K562 (cell line): ENCODE measurements around the gene RCOR2. TPM values are rescaled to one million over a fixed set of nuclear protein-coding genes. Genes with fewer than 3 reads are reported as not detected.

Experiments used
- ATAC-seq: fragments of 200-7000 bp; cut with Tn5 transposase; 3 replicates; pipeline ENCODE4 v1.9.1; 2020; ENCODE audit warnings: moderate library complexity
- BruUV-seq: library from RNA; stranded (reverse); fragments of 400-500 nt; replicated peaks from 2 replicates; lab custom pipeline; 2021; lab: Mats Ljungman, UMichigan
- CTCF ChIA-PET: fragments of 300-600 bp; formaldehyde crosslinking; extraction: SDS; loops from one replicate; lab custom pipeline; 2021; ENCODE audit warnings: low intra/inter-chr PET ratio; lab: Yijun Ruan, JAX
- POLR2A ChIA-PET: fragments of 300-600, 350-650 bp; sonication (Branson Sonifier 250); formaldehyde crosslinking; extraction: SDS; loops from one replicate; lab custom pipeline; 2021; ENCODE audit warnings: antibody characterized with exemption, inconsistent platforms; lab: Yijun Ruan, JAX
- DNase-seq, 4 experiments: peaks; one replicate each; pipeline versions ENCODE4 v3.0.0 to v3.0.0-alpha.2; 2011 to 2018; ENCODE audit warnings: low spot score in 3 of 4, mixed read lengths in 3 of 4; ENCODE audit errors: extremely low read depth in 1 of 4
- FAIRE-seq: peaks from 2 replicates; lab custom pipeline; 2011; peaks lifted over from hg19 to GRCh38; lab: Jason Lieb, UNC
- H2AFZ ChIP-seq: 2 replicates; pipeline ENCODE4 v1.6.0; 2011; ENCODE audit warnings: low read depth, low read length, control low read depth, inconsistent platforms
- H3K27ac ChIP-seq: fragments of 200-600 bp; 3 replicates; pipeline ENCODE4 v1.8.0; 2011; ENCODE audit warnings: low read depth, mild to moderate bottlenecking, control low read depth, inconsistent platforms, low read length, moderate library complexity, mixed read lengths; ENCODE audit errors: extremely low read depth
- H3K27me3 ChIP-seq, 2 experiments: fragments of 300-600 bp in 1 of 2; 2 replicates in 1 of 2; 3 replicates in 1 of 2; pipeline versions ENCODE4 v1.6.0 to v1.8.0; 2011; ENCODE audit warnings: inconsistent platforms in 2 of 2, low read length in 2 of 2, mild to moderate bottlenecking in 1 of 2, mixed read lengths in 1 of 2, moderate library complexity in 1 of 2; ENCODE audit not compliant: control insufficient read depth in 2 of 2, insufficient read depth in 2 of 2
- H3K36me3 ChIP-seq: fragments of 300-600 bp; 3 replicates; pipeline ENCODE4 v1.8.0; 2011; ENCODE audit warnings: mild to moderate bottlenecking, low read length, inconsistent platforms; ENCODE audit not compliant: control insufficient read depth, insufficient read depth
- H3K4me1 ChIP-seq, 2 experiments: fragments of 200-600 bp in 1 of 2; replicated peaks in 1 of 2; 2 replicates in 1 of 2; 3 replicates in 1 of 2; pipeline versions ENCODE4 v1.5.1 to v1.8.0; 2011; ENCODE audit warnings: inconsistent platforms in 2 of 2, low read length in 2 of 2, mild to moderate bottlenecking in 1 of 2, mixed read lengths in 1 of 2, moderate library complexity in 1 of 2; ENCODE audit not compliant: control insufficient read depth in 2 of 2, insufficient read depth in 2 of 2
- H3K4me2 ChIP-seq: 2 replicates; pipeline ENCODE4 v1.6.1; 2011; ENCODE audit warnings: low read length, control low read depth, inconsistent platforms, mixed read lengths; ENCODE audit not compliant: insufficient read depth
- H3K4me3 ChIP-seq: fragments of 200-600 bp; sonication (generic), shearing (Covaris generic); 2 replicates; pipeline ENCODE4 v1.5.1; 2016; ENCODE audit warnings: control low read depth, inconsistent platforms
- H3K79me2 ChIP-seq: fragments of 200-600 bp; 3 replicates; pipeline ENCODE4 v1.8.0; 2011; ENCODE audit warnings: low read length, inconsistent platforms; ENCODE audit not compliant: control insufficient read depth, insufficient read depth
- H3K9ac ChIP-seq, 2 experiments: 2 replicates each; pipeline versions ENCODE4 v1.6.0 to v1.6.1; 2011; ENCODE audit warnings: low read depth in 2 of 2, low read length in 2 of 2, control low read depth in 1 of 2, inconsistent platforms in 1 of 2, mild to moderate bottlenecking in 1 of 2, mixed read lengths in 1 of 2; ENCODE audit not compliant: insufficient read depth in 1 of 2
- H3K9me1 ChIP-seq: one replicate; pipeline ENCODE4 v1.6.0; 2011; ENCODE audit warnings: inconsistent platforms, mild to moderate bottlenecking, low read length, moderate library complexity; ENCODE audit not compliant: control insufficient read depth, insufficient read depth
- H3K9me3 ChIP-seq: replicated peaks from 2 replicates; pipeline ENCODE4 v1.5.1; 2011; ENCODE audit warnings: low read depth, low read length, inconsistent platforms; ENCODE audit not compliant: control insufficient read depth, insufficient read depth
- H4K20me1 ChIP-seq: replicated peaks from 2 replicates; pipeline ENCODE4 v1.6.1; 2011; ENCODE audit warnings: low read length, inconsistent platforms, mixed read lengths; ENCODE audit not compliant: control insufficient read depth, insufficient read depth
- CSDE1 ChIP-seq, 2 experiments: fragments of 450-650 bp; IDR thresholded peaks; 2 replicates each; pipeline ENCODE4 v1.6.1; 2016; ENCODE audit warnings: mild to moderate bottlenecking in 1 of 2
- NFRKB ChIP-seq: fragments of 450-650 bp; IDR thresholded peaks from 2 replicates; pipeline ENCODE4 v1.6.1; 2016; ENCODE audit warnings: low read depth
- PYGO2 ChIP-seq: fragments of 450-650 bp; IDR thresholded peaks from 2 replicates; pipeline ENCODE4 v1.6.1; 2016; ENCODE audit warnings: mild to moderate bottlenecking, missing genetic modification characterization, moderate library complexity, missing compliant biosample characterization
- RBM14 ChIP-seq: fragments of 200-400 bp; formaldehyde crosslinking; IDR thresholded peaks from 2 replicates; pipeline ENCODE4 v1.6.1; 2018; ENCODE audit warnings: low read depth, mild to moderate bottlenecking, low read length, moderate library complexity, borderline replicate concordance; ENCODE audit not compliant: insufficient read depth
- RFX7 ChIP-seq: fragments of 250-450 bp; sonication (Bioruptor Pico); IDR thresholded peaks from 2 replicates; pipeline ENCODE4 v1.5.1; 2021; ENCODE audit warnings: mild to moderate bottlenecking
- SRF ChIP-seq, 2 experiments: fragments of 250-450, 450-650 bp in 1 of 2; sonication (Bioruptor Pico) in 1 of 2; sonication (generic) in 1 of 2; formaldehyde crosslinking; IDR thresholded peaks; 2 replicates each; pipeline versions ENCODE4 v1.5.0 to v1.5.1; 2020 to 2022; ENCODE audit warnings: mild to moderate bottlenecking in 1 of 2, missing genetic modification reagents in 1 of 2
- ZNF263 ChIP-seq: sonication (generic); formaldehyde crosslinking; IDR thresholded peaks from 2 replicates; pipeline ENCODE4 v1.8.0; 2022; ENCODE audit warnings: mild to moderate bottlenecking, missing genetic modification reagents, borderline replicate concordance
- WGBS: fragments of 100-300 bp; shearing (Covaris generic); methylation state at CpG from one replicate; pipeline ENCODE4 v1.1.6; 2016; ENCODE audit warnings: low coverage, mixed read lengths; ENCODE audit not compliant: insufficient coverage; ENCODE audit errors: missing lambda C conversion rate; 5-methylcytosine and 5-hydroxymethylcytosine counted together
- in situ Hi-C: fragments of 300-500 bp; cut with MboI; formaldehyde crosslinking; loops from 4 replicates; pipeline ENCODE4 v1.15.0; 2018; ENCODE audit warnings: inconsistent platforms, mixed read lengths
- intact Hi-C: fragments of 100-400 bp; cut with micrococcal nuclease; formaldehyde crosslinking; loops from 2 replicates; pipeline ENCODE4 v1.14.2; 2022
- polyA plus RNA-seq, 8 experiments: library from polyadenylated mRNA; depleted of rRNA in 4 of 8; stranded (reverse) in 5 of 8; unstranded in 3 of 8; fragments of >200 nt; fragmentation: Nextera tagmentation in 2 of 8; fragmentation: Illumina TruSeq in 1 of 8; extraction: Ambion mirVana in 2 of 8; extraction: Trizol in 1 of 8; gene quantifications; 2 replicates each; pipeline versions ENCODE4 v1.2.1 to v1.2.3, GENCODE V29; 2011 to 2014; ENCODE audit warnings: inconsistent platforms in 1 of 8, missing spikeins in 1 of 8
- total RNA-seq, 7 experiments: library from RNA; depleted of rRNA in 6 of 7; stranded (reverse); fragments of >200 nt in 6 of 7; fragmentation: Illumina TruSeq in 2 of 7; extraction: Trizol in 2 of 7; gene quantifications; 2 replicates each; pipeline versions ENCODE4 v1.2.1 to v1.2.3, GENCODE V29; 2011 to 2021; ENCODE audit warnings: low replicate concordance in 1 of 7
- TF ChIP-seq, protein P1 (sequence below): fragments of 450-650 bp; IDR thresholded peaks from 2 replicates; pipeline ENCODE4 v1.6.1; 2014; ENCODE audit warnings: low read depth, mild to moderate bottlenecking, moderate library complexity, borderline replicate concordance
- TF ChIP-seq, protein P2 (sequence below): sonication (generic); formaldehyde crosslinking; IDR thresholded peaks from 2 replicates; pipeline ENCODE4 v1.8.0; 2022; ENCODE audit warnings: missing genetic modification reagents, mild to moderate bottlenecking, moderate library complexity, borderline replicate concordance
- TF ChIP-seq, protein P3 (sequence below), 2 experiments: fragments of 450-650 bp; IDR thresholded peaks; 2 replicates each; pipeline ENCODE4 v1.6.1; 2016
- TF ChIP-seq, protein P4 (sequence below): fragments of 450-650 bp; IDR thresholded peaks from 2 replicates; pipeline ENCODE4 v1.6.1; 2018; ENCODE audit not compliant: partially characterized antibody

RCOR2 gene
- total and polyA plus RNA-seq, 9 of the 15 experiments (the other 6 are each of a cell fraction or from before 2014, with no cell fraction given), result 0.04 to 6.5 (median 2.5) TPM; not detected in 1

DNA sequence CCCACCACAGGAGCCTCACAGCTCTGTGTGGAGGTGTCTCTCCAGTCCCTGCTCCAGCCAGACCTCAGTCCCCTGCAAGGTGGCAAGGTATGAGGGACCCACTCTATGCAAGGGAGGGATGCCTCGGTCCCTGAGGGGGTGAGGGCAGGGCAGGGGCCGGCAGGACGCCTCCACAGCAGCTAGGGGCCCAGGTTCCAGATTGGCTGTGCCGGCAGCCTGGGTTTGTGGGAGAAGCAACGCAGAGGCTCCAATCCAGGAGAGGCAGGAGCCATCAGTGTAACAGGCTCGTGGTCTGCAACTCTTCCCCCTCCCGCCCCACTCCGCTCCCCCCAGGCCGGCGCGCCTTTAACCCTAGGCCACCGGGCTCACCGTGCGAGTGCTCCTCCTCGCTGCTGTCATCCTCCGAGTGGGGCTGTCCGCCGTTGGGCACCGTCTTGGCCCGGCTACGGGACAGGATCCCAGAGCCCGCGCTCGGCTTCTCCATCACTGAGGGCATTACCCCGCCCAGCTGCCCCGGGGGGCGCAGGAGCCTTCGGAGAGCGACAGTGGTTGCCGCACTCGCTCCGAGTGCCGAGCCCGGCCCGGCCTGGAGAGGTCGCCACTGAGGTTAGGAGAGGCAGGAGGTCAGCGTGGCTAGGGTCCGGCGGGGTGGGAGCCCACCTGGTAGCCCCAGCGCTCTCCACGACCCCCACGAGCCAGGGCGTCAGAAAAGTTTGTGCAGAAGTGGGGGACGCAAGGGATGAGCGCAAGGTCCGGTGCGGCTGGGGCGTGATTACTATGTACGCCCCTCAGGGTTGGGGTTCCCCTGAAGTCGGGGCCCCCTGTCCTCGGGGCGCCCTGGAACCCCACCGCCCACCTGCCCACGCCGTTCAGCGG lies 765 bp downstream of the RCOR2 start:
- peak overlapping the region; percentile 82 for H2AFZ ChIP-seq
- H3K27ac ChIP-seq, result no peak overlapping the region
- TSS peak; percentile 50 for BruUV-seq
- TF ChIP-seq RBM14, result no peak
- TF ChIP-seq, protein P1, sequence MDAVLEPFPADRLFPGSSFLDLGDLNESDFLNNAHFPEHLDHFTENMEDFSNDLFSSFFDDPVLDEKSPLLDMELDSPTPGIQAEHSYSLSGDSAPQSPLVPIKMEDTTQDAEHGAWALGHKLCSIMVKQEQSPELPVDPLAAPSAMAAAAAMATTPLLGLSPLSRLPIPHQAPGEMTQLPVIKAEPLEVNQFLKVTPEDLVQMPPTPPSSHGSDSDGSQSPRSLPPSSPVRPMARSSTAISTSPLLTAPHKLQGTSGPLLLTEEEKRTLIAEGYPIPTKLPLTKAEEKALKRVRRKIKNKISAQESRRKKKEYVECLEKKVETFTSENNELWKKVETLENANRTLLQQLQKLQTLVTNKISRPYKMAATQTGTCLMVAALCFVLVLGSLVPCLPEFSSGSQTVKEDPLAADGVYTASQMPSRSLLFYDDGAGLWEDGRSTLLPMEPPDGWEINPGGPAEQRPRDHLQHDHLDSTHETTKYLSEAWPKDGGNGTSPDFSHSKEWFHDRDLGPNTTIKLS, result 0 out of 2 replicates have a peak, but pooled peaks have one; percentile 34
- TF ChIP-seq RFX7, result no peak
- TF ChIP-seq NFRKB, result no peak
- TF ChIP-seq SRF (CRISPR knock-in tag; IDR thresholded peaks at IDR 0.05), result peak in 1 of 2 experiments; percentile 35; a peak in 1 of 4 replicates
- TF ChIP-seq, protein P2, sequence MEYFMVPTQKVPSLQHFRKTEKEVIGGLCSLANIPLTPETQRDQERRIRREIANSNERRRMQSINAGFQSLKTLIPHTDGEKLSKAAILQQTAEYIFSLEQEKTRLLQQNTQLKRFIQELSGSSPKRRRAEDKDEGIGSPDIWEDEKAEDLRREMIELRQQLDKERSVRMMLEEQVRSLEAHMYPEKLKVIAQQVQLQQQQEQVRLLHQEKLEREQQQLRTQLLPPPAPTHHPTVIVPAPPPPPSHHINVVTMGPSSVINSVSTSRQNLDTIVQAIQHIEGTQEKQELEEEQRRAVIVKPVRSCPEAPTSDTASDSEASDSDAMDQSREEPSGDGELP (CRISPR knock-in tag), result peak; percentile 65
- TF ChIP-seq, protein P3, sequence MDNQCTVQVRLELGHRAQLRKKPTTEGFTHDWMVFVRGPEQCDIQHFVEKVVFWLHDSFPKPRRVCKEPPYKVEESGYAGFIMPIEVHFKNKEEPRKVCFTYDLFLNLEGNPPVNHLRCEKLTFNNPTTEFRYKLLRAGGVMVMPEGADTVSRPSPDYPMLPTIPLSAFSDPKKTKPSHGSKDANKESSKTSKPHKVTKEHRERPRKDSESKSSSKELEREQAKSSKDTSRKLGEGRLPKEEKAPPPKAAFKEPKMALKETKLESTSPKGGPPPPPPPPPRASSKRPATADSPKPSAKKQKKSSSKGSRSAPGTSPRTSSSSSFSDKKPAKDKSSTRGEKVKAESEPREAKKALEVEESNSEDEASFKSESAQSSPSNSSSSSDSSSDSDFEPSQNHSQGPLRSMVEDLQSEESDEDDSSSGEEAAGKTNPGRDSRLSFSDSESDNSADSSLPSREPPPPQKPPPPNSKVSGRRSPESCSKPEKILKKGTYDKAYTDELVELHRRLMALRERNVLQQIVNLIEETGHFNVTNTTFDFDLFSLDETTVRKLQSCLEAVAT (IDR thresholded peaks at IDR 0.05), result no peak
- no peak for TF ChIP-seq CSDE1 (IDR thresholded peaks at IDR 0.05)
- TF ChIP-seq PYGO2 (tag), result no peak
- TF ChIP-seq, protein P4, sequence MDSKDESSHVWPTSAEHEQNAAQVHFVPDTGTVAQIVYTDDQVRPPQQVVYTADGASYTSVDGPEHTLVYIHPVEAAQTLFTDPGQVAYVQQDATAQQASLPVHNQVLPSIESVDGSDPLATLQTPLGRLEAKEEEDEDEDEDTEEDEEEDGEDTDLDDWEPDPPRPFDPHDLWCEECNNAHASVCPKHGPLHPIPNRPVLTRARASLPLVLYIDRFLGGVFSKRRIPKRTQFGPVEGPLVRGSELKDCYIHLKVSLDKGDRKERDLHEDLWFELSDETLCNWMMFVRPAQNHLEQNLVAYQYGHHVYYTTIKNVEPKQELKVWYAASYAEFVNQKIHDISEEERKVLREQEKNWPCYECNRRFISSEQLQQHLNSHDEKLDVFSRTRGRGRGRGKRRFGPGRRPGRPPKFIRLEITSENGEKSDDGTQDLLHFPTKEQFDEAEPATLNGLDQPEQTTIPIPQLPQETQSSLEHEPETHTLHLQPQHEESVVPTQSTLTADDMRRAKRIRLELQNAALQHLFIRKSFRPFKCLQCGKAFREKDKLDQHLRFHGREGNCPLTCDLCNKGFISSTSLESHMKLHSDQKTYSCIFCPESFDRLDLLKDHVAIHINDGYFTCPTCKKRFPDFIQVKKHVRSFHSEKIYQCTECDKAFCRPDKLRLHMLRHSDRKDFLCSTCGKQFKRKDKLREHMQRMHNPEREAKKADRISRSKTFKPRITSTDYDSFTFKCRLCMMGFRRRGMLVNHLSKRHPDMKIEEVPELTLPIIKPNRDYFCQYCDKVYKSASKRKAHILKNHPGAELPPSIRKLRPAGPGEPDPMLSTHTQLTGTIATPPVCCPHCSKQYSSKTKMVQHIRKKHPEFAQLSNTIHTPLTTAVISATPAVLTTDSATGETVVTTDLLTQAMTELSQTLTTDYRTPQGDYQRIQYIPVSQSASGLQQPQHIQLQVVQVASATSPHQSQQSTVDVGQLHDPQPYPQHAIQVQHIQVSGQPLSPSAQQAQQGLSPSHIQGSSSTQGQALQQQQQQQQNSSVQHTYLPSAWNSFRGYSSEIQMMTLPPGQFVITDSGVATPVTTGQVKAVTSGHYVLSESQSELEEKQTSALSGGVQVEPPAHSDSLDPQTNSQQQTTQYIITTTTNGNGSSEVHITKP, result no peak
- TF ChIP-seq ZNF263 (CRISPR knock-in tag), result no peak; the same call in 1 of the 2 replicates

More for the DNA sequence above, 765 bp downstream of the RCOR2 start:
- peak overlapping the region; percentile 83 for H3K4me2 ChIP-seq
- ChIA-PET CTCF (interaction anchor here (0.6 to 1.2 kb wide), 2 partner anchors 149 to 232 kb away, joined by 3 read pairs; no protein-coding TSS in a partner anchor), POLR2A (interaction anchor here (0.6 to 1.3 kb wide), 4 partner anchors 10 to 144 kb away, joined by 3 to 4 read pairs (median 4); no protein-coding TSS in a partner anchor)
- peak overlapping the region; percentile 48 for H3K4me3 ChIP-seq
- ATAC-seq (peak; percentile 58), DNase-seq (peak; percentile 76 to 79 (median 77)), FAIRE-seq (no peak)
- in situ Hi-C loops (no loop called here), intact Hi-C loops (loop anchor here (5.0 kb wide), 1 partner anchor 149 kb away; the partner anchor contains the start of gene ZFTA)
- H3K9me3 ChIP-seq, result no peaks in the 10 kb centered on the region
- 0 out of 3 replicates have a peak, but pooled peaks cover 2% of the 10 kb centered on the region for H3K36me3 ChIP-seq
- WGBS, result 8% methylated on average over 46 of the region's 56 CpGs
- H3K9me1 ChIP-seq, result no peaks in the 10 kb centered on the region
- no peaks in the 10 kb centered on the region for H3K79me2 ChIP-seq
- peaks cover 36 to 67% of the 10 kb centered on the region in 2 experiments for H3K4me1 ChIP-seq
- no peaks in the 10 kb centered on the region for H3K27me3 ChIP-seq
- H3K9ac ChIP-seq, result peak overlapping the region; percentile 43 to 95; a peak in 3 of 4 replicates
- no peaks in the 10 kb centered on the region for H4K20me1 ChIP-seq
